GM19023 (cell line): ENCODE data around the gene MYH8.

Source experiments
- ATAC-seq: cut with Tn5 transposase; IDR thresholded peaks from one replicate; pipeline ENCODE4 v1.9.1; 2021; ENCODE audit warnings: mild to moderate bottlenecking, moderate library complexity; ENCODE audit not compliant: unreplicated experiment

MYH8 gene

DNA sequence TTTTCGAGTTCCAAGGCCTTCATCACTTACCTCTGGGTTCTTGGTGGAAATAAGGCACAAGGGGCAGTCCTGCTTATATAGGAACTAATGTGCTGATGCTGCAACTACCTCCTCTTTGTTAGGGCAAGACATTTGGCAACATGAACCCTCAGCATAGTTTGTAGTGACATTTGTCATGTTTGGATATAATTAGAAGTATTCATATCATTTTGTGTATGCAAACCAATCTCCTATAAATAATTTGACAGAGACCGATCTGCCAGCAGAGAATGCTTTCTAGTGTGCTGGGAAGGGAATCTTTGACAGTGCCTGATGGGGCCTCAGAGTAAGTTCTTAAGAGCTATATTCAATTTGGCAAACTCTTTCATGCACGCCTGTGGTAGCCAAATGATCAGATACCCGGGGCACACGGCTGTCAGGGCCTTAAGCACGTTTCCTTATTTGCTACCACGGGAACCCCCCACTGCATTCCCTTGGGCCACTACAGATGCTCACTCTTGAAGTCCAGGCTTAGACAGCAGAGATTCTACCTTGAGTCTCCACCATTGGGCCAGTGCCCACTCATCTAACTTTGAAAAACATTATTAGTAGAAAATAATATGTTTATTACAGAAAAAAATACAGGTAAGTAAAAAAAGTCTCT, at the start of gene MYH8:
Gene MYH8, minus strand, starts transcription at position 51 of the 643 bp plus-strand sequence. CDS start 1,723 bp downstream, outside the sequence.
- ATAC-seq: no peak

DNA sequence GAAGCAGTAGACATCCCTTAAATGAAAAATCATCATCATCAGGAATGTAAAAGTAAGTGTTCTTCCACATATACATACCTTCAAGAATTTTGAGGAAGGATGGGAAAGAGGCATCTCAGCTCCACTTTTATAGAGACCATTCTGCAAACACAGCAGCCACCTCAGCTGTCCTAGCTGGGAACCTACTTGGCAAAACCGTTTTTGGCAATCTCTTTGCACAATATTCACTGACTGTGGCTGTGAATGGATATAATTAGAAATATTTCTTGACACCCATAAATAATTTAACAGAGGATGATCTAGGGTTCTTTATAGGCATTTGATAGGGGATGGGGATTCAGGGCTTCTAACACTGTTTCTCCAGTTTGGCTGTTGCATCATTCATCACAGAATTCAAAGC, 47.7 kb upstream of the MYH8 start, which contains the start of gene MYH4:
Gene MYH4, minus strand, starts transcription at position 101 of the 400 bp plus-strand sequence. CDS start 2,814 bp downstream, outside the sequence.
- ATAC-seq: no peak

DNA sequence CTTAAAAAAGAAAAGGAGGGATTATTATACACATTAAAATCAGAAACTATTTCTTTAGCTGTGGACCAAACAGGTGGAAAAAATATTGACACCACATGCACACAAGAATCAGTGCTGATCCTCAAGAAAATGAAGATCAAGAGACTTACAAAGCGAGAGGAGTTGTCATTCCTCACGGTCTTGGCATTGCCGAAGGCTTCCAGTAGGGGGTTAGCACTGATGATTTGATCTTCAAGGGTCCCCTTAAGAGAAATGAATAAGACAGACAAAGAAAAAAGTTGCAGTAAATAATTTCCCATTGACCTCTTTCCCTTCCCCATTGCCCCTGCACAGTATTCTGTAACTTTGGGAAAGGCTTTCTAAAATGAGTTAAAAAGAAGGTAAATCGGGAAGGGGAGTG, 41.7 kb upstream of the MYH8 start:
- ATAC-seq: no peak

DNA sequence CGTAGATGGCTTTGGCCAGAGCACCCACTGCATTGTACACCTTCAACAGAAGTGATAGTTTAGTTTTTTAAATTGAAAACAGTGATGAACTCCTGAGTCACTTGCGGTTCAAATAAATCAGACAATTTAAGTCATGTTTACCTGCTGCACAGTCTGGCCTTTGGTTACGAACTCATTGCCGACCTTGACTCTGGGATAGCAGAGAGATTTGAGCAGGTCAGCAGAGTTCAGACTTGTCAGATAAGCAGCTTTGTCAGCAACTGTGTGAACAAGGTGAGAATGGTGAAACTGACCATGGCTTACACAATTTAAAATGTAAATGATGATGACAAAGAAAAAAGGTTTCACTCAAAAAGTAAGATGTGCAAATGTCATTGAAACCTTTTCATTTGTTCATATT, 38.3 kb upstream of the MYH8 start:
- no peak for ATAC-seq

DNA sequence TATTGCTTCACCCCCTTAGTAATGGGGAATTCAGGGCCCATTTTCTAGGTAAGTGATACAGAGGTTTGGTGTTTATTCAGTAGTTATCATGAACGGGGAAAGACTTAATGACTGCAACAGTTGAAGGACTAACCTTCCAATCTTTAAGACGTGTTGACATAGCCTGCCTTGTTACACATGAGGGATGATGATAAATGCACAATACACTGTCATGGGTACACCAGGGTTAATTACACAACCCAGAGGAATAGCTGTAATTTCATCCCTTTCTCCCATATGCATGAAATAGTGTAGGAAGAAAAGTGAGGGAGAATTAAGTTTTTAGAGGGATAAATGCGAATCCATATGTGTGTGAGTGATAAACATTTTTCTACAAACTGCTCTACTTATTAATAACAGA, 37.0 kb upstream of the MYH8 start:
- no peak for ATAC-seq

DNA sequence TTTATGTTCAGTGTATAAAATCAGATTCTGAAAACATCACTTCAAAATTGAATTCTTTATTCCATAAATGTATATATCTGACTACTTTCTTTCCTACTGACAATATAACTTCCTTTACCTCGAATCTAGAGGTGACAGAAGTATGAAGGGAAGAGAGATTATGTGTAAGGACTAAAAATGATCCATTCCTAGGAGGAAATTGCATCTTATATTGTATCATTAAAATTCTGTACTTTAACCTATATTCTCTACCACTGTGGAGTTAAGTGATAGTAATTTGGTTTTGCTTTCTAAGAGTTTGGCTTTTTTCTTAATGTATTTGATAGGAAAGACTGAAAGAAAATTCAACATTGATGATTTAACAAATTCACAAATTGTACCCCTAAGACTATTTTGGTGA, 36.2 kb upstream of the MYH8 start:
- no peak for ATAC-seq

DNA sequence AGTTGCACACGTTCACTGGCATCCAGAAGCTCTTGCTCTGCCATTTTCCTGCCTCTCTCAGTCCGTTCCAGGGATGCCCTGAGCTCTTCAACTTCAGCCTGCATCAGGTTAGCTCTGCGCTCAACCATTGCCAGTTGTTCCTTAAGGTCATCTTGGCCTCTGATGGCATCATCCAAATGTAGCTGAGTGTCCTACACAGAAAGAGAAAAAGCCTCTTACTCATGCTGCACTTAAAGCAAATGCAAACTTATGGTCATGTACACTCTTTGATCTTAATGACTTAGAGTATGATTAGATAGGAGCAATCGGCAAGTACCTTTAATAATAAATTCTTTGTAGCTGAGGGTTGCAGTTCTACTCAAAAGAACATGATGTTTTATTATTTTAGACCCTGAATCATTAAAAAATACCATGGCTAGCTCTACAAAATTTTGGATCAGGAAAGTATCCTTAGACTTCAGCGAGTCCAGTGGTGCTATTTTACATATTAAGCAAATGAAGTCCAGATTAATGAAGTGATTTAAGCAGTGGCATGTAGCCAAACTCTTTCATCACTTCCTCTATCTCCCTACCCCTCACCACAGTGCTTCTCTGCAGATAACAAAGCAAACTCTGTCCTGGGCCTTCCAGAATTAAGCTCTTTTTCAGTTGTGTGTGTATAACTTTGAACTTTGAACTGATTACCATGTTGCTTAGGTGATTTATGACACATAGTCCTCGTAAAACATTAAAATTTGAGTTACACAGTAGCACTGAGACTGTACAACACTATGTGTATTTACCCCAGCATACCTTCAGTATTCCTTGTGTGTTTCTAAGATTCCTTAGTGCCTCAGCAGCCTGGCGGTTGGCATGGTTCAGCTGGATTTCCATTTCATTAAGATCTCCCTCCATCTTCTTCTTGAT, 25.5 kb upstream of the MYH8 start:
- no peak for ATAC-seq

DNA sequence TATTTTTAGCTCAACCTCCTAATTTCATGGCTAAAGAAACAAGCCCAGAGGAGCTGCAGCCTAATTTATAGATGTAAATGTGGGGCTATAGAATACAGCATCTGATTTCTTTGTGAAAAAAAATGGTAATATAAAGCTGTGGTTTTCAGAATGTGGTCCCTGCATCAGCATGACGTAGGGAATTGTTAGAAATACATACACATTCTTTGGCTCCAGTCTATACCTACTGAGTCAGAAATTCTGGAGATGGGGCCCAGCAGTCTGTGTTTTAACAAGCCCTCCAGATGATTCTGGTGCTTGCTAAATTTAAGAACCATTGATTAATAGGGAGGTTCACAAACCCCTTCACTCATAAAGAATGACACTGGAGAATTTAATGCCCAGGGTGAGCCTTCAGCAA, 18.1 kb upstream of the MYH8 start:
- ATAC-seq: no peak

DNA sequence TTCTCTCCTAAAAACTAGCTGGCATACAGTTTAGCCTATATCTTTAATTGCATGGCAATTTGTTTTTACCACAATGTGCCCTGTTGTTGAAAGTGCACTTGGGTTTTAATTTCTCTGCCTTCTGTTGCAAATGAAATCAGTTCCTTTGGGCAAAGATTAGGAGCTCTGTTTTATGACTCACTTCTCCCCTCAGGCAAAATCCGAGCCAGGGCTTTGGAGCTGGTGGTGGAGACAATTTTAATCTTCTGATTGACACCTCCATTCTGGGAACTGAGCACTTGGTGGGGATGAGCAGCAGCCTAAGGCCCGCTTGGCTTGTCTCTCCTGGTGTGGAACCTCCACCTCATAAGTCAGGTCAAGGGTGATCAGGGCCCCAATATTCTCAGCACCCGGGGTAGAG, 13.3 kb upstream of the MYH8 start:
- ATAC-seq: no peak

DNA sequence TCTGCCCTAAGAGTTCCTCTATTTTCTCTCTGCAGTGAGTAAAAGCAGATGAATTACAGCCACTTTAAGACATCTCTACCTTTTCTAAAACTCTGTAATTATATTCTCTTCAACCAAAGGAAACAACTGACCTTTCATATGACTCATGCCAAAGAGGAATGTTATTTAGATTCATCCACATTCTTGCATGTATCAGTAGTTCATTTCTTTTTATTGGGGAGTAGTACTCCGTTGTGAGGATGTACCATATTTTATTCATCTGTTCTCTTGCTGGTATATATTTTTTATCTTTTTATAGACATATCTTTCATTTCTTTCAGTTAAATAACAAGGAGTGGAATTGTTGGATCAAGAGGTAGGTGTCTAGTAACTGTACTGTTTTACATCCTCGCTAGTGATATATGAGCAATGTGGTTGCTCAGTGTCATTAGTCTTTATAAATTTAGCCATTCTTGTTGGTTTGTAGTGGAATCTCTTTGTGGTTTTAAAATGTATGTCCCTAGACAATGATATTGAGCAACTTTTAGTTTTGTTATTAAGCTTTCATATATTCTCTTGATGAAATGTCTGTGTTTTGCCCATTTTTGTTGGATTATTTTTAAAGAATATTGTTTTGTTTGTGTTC, 7.8 kb upstream of the MYH8 start:
- no peak for ATAC-seq

DNA sequence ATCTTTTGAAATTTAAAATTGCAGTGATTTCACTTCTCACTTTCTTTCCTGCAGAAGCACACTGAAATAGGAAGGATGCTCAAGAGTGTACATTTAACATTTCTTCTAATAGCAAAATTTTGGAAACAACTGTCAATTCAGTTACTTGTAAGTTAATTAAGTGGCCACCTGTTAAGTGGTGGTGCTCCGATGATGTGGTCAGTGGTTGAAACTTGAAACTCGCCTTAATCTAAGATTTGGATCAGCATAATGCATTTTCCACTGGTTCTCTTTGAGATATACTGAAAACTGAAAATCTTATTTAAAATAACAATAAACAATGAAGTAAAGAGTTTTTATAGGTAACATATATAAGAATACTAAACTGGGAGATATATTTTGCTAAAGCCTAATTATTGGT, 7.0 kb upstream of the MYH8 start:
- no peak for ATAC-seq

DNA sequence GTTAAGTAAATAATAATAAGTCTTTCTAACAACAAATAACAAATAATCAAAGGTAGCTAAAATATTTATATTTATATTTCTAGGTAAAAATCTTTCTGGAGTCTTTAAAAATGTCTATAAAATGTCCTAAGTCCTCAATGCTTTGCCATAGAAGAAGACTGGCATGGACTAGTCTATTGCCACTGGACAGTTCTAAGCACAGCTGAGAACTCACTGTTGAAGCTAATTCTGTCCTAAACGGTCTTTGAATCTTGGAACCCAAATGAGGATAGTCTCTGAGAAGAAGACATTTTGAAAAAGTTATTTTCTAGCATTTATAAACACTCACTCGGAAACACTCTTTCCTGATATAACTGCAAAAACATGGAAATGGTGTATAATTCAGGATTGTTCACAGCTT, 539 bp downstream of the MYH8 start:
- no peak for ATAC-seq

DNA sequence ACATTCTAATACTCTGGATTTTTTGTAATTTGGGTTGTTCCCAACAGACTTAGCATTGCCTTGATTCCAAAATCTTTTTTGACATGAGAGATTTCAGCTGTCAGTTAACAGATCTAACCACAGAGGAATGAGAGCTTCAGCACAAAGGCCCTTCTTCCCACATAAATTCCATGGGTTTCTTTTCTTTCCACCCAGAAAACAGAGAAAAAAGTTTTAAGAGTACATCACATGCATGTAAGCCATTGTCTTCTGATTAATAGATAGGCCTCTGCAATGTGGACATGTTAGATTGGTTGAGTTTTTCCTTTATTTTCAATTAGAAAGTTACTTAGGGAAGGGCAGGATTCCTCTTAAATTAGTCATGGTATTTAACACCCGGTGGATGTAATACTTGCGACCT, 939 bp downstream of the MYH8 start:
- no peak for ATAC-seq

DNA sequence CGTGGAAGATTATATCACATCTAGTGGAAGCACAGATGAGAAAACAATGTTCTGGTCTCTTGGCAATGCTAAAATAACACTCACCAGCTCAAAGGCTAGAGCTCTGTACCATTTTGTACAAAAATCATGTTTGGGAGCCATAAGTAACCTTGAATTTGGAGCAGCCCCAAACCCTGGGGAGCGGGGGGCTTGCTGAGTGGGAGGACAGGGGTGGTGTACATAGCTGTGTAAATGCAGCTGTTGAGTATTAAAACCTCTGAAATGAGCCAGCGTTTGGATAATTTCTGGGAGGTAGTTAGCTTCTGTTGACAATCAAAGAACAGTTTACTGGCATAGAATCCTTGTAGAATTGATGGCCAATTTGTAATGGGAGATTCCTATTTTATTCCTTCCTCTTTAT, 4.3 kb downstream of the MYH8 start:
- ATAC-seq: no peak

DNA sequence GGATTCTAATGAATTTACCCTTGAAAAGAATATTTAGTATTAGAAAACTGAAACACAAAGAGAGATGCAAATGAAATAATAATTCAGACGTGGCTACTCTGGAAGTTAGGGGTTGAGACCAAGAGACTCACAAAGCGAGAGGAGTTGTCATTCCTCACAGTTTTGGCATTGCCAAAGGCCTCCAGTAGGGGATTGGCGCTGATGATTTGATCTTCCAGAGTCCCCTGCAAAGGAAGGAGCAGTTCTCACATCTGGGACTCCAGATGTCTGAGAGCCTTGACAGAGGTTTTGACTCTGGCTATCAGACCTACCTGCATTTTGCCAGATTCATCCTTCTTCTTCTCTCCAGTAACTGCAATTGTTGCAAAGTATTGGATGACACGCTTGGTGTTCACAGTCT, 6.6 kb downstream of the MYH8 start:
- ATAC-seq: no peak

DNA sequence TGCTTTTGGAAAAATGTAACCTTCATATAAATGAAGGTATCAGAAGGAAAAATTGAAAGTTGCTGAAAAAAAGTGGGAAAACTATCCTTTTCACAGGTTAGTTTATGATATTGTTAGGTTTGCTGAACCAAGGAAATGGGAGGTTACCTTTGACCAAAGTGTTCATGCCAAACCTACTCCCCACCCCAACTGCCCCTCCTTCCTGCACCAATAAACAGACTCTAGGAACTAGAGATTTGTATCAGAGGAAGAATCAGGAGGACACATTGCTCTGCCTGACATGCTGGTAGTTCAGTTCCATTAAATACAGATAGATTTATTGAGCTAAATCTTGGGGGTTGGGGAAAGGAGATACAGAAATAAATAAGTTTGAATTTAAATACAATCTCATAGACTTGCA, 18.2 kb downstream of the MYH8 start:
- no peak for ATAC-seq

DNA sequence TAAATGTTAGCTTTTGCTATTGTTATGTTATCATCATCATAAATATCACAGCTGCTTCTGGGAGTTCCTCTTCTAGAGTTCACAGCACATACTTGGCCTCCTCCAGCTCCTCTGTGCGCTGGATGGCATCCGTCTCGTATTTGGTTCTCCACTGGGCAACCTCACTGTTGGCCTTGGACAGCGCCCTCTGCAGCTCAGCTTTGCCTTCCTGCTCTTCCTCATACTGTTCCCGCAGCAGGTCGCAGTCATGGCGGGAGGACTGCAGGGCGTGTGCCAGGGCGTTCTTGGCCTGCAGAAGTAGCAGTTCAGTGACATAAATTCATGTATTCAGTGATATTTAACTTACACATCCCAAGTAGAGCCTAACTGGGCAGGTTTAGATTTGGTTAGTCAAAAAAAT, 23.4 kb downstream of the MYH8 start:
- ATAC-seq: no peak

DNA sequence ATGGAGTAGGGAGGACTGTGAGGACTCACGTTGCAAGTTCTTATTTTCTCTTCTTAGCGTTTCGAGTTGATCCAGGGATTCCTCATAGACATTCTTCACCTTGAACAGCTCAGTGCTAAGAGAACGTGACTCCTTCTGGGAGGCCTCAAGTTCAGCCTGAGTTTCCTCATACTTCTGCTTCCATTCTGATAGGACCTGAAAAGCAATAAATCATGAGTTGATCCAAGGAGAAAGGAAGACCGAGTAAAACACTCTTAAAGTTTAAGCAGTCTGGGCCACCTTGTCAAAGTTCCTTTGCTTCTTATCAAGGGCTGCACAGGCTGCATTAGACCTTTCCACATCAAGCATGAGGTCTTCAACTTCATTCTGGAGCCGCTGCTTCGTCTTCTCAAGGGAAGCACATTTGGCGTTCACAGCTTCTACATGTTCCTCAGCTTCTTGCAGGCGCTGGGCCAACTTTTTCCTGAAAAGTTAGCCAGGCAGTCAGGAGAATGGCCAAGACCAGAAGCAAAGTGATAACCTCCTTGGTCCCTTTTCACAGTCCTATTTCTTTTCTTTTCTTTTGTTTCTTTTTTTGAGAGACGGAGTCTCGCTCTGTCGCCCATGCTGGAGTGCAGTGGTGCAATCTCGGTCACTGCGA, 25.1 kb downstream of the MYH8 start:
- no peak for ATAC-seq

DNA sequence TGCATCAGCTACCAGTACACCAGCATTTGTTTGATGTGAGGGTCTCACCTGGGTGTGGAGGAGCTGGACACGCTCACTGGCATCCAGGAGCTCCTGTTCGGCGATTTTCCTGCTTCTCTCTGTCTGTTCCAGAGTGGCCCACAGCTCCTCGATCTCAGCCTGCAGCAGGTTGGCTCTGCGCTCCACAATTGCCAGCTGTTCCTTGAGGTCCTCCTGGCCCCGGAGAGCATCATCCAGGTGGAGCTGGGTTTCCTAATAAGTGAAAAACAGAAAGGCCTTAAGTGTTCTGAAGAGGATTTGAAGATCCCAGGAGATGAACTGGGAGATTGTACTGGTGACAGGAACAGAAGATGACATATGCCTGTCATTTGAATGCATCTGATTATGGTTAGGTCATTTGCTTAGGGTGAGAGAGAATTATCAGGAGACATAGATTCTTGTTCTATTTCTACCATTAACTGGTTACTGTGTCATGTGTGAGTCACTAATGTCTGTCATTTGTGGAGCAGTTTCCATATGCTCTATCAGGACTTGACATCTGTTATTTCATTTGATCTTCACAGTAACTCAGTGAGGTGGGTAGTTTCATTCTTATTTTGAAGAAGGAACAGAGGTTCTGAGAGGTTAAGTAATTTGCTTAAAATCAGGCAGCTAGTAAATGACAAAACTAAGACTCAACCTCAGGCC, 27.4 kb downstream of the MYH8 start:
- ATAC-seq: no peak

DNA sequence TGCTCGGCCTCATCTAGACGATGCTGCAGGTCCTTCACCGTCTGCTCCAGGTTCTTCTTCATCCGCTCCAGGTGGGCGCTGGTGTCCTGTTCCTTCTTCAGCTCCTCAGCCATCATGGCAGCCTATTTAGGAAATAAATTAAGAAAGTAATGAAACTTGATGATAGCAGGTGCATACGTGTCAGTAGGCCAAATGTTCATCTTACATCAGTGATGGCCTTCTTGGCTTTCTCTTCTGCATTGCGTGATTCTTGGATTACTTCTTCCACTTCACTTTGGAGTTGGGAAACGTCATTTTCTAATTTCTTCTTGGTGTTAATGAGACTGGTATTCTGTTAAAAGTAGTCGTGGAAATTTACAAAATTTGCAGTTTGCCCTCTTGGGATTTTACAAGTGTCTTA, 28.9 kb downstream of the MYH8 start:
- ATAC-seq: no peak

DNA sequence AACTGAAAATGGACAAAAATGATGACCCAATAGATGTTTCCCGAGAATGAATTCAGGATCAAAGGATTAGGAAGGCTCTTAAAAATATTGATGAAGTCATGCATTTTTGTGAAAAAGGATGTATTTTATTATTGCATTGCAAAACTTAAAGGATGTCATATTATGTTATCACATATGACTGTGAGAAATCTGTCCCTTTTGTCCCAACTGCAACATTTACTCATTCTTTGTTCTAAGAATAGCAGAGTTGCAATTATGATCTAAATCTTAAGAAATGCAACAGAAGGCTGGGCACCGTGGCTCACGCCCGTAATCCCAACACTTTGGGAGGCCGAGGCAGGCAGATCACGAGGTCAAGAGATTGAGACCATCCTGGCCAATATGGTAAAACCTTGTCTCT, 35.9 kb downstream of the MYH8 start:
- ATAC-seq: no peak
